ENCODE data around the gene ALK.

Gene ALK

GRCh38 chr2:29916571-29916970 lies 4.8 kb downstream of the ALK start:
- no peak overlapping the region for H3K4me3 ChIP-seq (ENCODE audit: low read depth, low read length)
- TF ChIP-seq CTCF (IDR thresholded peaks at IDR 0.05; ENCODE audit: insufficient read depth, low read depth, low read length, missing control alignments): no peak
- no peak for DNase-seq (ENCODE audit: low read depth)

GRCh38 chr2:29910960-29911359 lies 10.4 kb downstream of the ALK start:
- TF ChIP-seq CTCF (IDR thresholded peaks at IDR 0.05; ENCODE audit: insufficient read depth, low read depth, low read length, missing control alignments): no peak
- no peak for DNase-seq (ENCODE audit: low read depth)
- H3K4me3 ChIP-seq (ENCODE audit: low read depth, low read length): no peak overlapping the region

GRCh38 chr2:29910465-29910864 lies 10.9 kb downstream of the ALK start:
- H3K4me3 ChIP-seq (ENCODE audit: low read depth, low read length): no peak overlapping the region
- no peak for DNase-seq (ENCODE audit: low read depth)
- TF ChIP-seq CTCF (IDR thresholded peaks at IDR 0.05; ENCODE audit: insufficient read depth, low read depth, low read length, missing control alignments): no peak

- H3K4me3 ChIP-seq (ENCODE audit: low read depth, low read length): no peak overlapping the region
- TF ChIP-seq CTCF (IDR thresholded peaks at IDR 0.05; ENCODE audit: insufficient read depth, low read depth, low read length, missing control alignments): no peak
- no peak for DNase-seq (ENCODE audit: low read depth)
Measured at GRCh38 chr2:29902356-29902755, 19.0 kb downstream of the ALK start.

GRCh38 chr2:29900971-29901633 lies 20.3 kb downstream of the ALK start:
- TF ChIP-seq CTCF (IDR thresholded peaks at IDR 0.05; ENCODE audit: insufficient read depth, low read depth, low read length, missing control alignments): no peak
- no peak for DNase-seq (ENCODE audit: low read depth)
- H3K4me3 ChIP-seq (ENCODE audit: low read depth, low read length): no peak overlapping the region

- H3K4me3 ChIP-seq (ENCODE audit: low read depth, low read length): no peak overlapping the region
- no peak for TF ChIP-seq CTCF (IDR thresholded peaks at IDR 0.05; ENCODE audit: insufficient read depth, low read depth, low read length, missing control alignments)
- DNase-seq (ENCODE audit: low read depth): no peak
Measured at GRCh38 chr2:29898999-29899398, 22.4 kb downstream of the ALK start.

Measured in GM12865 (cell line).